Neural progenitor cell (in vitro differentiated cells): ENCODE data around the gene ZIC1. TPM values are rescaled to one million over a fixed set of nuclear protein-coding genes. Genes with fewer than 3 reads are reported as not detected.
A peak's percentile ranks its signal among the peaks of the same experiment; 100 is the strongest.

Experiments
- DNase-seq: peaks from one replicate; pipeline ENCODE4 v3.0.0-alpha.2; 2016; ENCODE audit warnings: low spot score
- H2AFZ ChIP-seq: fragments of 200-600 bp; sonication (generic); replicated peaks from 2 replicates; pipeline ENCODE4 v1.6.1; 2016; ENCODE audit warnings: antibody characterized with exemption
- H3F3A ChIP-seq: fragments of 200-600 bp; sonication (generic); 2 replicates; pipeline ENCODE4 v1.6.1; 2016; ENCODE audit warnings: antibody characterized with exemption, low read depth
- H3K27ac ChIP-seq: fragments of 200-600 bp; sonication (generic); 2 replicates; pipeline ENCODE4 v1.5.1; 2016; ENCODE audit warnings: mild to moderate bottlenecking
- H3K27me3 ChIP-seq: fragments of 200-600 bp; sonication (generic); 2 replicates; pipeline ENCODE4 v1.6.1; 2016; ENCODE audit warnings: mild to moderate bottlenecking, moderate library complexity
- H3K36me3 ChIP-seq: fragments of 200-600 bp; sonication (generic); 2 replicates; pipeline ENCODE4 v1.5.1; 2016
- H3K4me1 ChIP-seq: fragments of 200-600 bp; sonication (generic); 2 replicates; pipeline ENCODE4 v1.6.1; 2016; ENCODE audit warnings: mixed run types
- H3K4me2 ChIP-seq: fragments of 200-600 bp; sonication (generic); 2 replicates; pipeline ENCODE4 v1.6.1; 2016
- H3K4me3 ChIP-seq: fragments of 200-600 bp; sonication (generic); 2 replicates; pipeline ENCODE4 v1.5.1; 2016
- H3K79me2 ChIP-seq: fragments of 200-600 bp; sonication (generic); 2 replicates; pipeline ENCODE4 v1.6.1; 2016; ENCODE audit warnings: low read depth
- H3K9ac ChIP-seq: fragments of 200-600 bp; sonication (generic); 2 replicates; pipeline ENCODE4 v1.6.1; 2016
- H3K9me3 ChIP-seq: fragments of 200-600 bp; sonication (generic); 2 replicates; pipeline ENCODE4 v1.5.1; 2016; ENCODE audit warnings: low read depth
- H4K20me1 ChIP-seq: fragments of 200-600 bp; sonication (generic); 2 replicates; pipeline ENCODE4 v1.6.1; 2016; ENCODE audit warnings: low read depth
- H3K27ac Mint-ChIP-seq: 3 replicates; pipeline ENCODE4 v1.8.0; 2021; ENCODE audit warnings: mixed read lengths
- H3K27me3 Mint-ChIP-seq: 2 replicates; pipeline ENCODE4 v1.8.0; 2022; ENCODE audit warnings: low read depth, mild to moderate bottlenecking, inconsistent platforms, moderate library complexity, mixed read lengths; ENCODE audit not compliant: insufficient read depth
- H3K36me3 Mint-ChIP-seq: 3 replicates; pipeline ENCODE4 v1.8.0; 2021; ENCODE audit warnings: mixed read lengths
- H3K4me1 Mint-ChIP-seq: 3 replicates; pipeline ENCODE4 v1.8.0; 2021; ENCODE audit warnings: mixed read lengths
- H3K4me3 Mint-ChIP-seq: 3 replicates; pipeline ENCODE4 v1.8.0; 2021; ENCODE audit warnings: mild to moderate bottlenecking, moderate library complexity, mixed read lengths
- H3K9me3 Mint-ChIP-seq: 3 replicates; pipeline ENCODE4 v1.8.0; 2020; ENCODE audit warnings: mixed read lengths
- EZH2 ChIP-seq: fragments of 200-600 bp; sonication (generic); IDR thresholded peaks from 2 replicates; pipeline ENCODE4 v1.6.1; 2017; ENCODE audit warnings: antibody characterized with exemption, mild to moderate bottlenecking, moderate library complexity
- EZH2phosphoT487 ChIP-seq: fragments of 200-600 bp; sonication (generic); IDR thresholded peaks from 2 replicates; pipeline ENCODE4 v1.6.1; 2017; ENCODE audit warnings: antibody characterized with exemption
- total RNA-seq: library from RNA; depleted of rRNA; stranded (reverse); fragments of >200 nt; gene quantifications from 2 replicates; pipeline ENCODE4 v1.2.3, GENCODE V29; 2015; ENCODE audit warnings: low replicate concordance
- TF ChIP-seq, protein P1 (sequence below): fragments of 200-600 bp; sonication (generic); IDR thresholded peaks from 2 replicates; pipeline ENCODE4 v1.5.1; 2017; ENCODE audit warnings: antibody characterized with exemption, mild to moderate bottlenecking

ZIC1 gene
- total RNA-seq, 1 donor from 2014 or later: 0.56 TPM

DNA sequence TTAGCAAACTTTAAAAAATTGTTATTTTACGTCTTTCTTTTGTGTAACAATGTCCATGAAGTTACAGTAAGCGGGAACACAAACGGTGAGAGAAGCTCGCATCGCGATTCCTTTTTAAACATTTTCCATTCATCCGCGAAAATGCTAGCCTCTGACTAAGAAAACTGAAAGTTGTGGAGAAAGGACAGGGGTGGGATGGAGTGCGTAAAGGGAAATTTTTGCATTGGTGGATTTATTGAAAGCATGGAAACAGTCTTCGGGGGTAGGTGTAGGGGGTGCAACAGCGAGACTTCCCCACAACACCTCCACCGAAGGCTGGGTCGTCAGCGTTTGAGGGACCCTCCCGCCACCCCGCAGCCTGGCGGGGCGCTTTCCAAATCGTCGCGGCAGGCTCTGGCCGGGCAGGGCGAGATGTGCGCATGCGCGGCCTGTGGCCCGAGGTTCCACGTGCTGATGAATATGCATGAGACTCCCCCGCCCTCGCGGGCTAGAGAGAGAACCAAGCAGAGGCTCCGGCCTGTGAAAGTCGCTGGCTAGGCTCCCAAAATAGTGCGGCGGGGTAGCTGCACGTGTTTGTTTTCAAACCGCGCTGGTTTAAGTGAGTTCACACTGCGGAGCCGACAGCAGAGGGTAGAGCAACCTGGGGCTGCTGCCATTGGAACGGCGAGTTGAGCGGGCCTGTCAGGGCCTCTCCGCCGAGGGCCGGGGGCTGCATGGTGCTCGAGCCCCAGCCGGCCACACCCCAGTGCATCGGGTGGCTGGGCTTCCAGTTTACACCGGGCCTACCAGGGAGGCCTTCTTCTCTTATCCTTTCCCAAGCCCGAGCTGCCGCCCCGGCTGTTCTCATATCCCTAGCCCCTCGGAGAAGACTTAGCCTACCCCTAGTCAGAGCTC lies 9.9 kb downstream of the ZIC1 start:
- peaks cover 88% of the 10 kb centered on the region for H3K4me1 Mint-ChIP-seq

DNA sequence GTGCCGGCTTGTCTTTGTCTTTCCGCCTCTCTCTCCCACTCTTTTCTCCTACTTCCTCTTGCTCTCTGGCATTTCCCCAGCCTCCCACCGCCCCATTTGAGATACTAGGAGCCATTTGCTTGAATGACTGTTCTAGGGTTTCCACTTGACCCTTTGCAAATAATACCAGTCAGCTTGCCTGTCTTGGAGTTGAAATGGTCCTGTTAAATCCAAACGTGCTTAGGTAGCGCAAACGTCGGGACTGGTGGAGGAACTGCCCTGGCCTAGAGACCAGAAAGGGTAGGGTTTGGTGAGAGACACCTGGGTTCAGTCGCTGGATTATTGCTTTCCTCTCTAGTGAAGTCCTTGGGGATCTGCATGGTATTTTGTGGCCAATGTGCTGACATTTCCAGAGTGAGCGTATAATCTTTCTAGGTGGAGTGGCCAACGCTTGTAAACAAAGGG lies 10.6 kb downstream of the ZIC1 start:
- TF ChIP-seq, protein P1, sequence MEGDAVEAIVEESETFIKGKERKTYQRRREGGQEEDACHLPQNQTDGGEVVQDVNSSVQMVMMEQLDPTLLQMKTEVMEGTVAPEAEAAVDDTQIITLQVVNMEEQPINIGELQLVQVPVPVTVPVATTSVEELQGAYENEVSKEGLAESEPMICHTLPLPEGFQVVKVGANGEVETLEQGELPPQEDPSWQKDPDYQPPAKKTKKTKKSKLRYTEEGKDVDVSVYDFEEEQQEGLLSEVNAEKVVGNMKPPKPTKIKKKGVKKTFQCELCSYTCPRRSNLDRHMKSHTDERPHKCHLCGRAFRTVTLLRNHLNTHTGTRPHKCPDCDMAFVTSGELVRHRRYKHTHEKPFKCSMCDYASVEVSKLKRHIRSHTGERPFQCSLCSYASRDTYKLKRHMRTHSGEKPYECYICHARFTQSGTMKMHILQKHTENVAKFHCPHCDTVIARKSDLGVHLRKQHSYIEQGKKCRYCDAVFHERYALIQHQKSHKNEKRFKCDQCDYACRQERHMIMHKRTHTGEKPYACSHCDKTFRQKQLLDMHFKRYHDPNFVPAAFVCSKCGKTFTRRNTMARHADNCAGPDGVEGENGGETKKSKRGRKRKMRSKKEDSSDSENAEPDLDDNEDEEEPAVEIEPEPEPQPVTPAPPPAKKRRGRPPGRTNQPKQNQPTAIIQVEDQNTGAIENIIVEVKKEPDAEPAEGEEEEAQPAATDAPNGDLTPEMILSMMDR: no peak
- TF ChIP-seq EZH2 (peak; percentile 30), EZH2phosphoT487 (peak; percentile 2)
- Mint-ChIP-seq H3K27ac (peak overlapping the region; percentile 90), H3K36me3 (peaks cover 23% of the 10 kb centered on the region), H3K9me3 (no peaks in the 10 kb centered on the region), H3K27me3 (peaks cover 23% of the 10 kb centered on the region), H3K4me1 (peaks cover 86% of the 10 kb centered on the region), H3K4me3 (peak overlapping the region; percentile 99)
- Histone ChIP-seq H3K9me3 (no peaks in the 10 kb centered on the region), H3K4me1 (peaks cover 15% of the 10 kb centered on the region), H3K27me3 (peaks cover 100% of the 10 kb centered on the region), H3F3A (peaks cover 42% of the 10 kb centered on the region), H3K27ac (no peak overlapping the region), H3K36me3 (no peaks in the 10 kb centered on the region), H3K4me2 (peak overlapping the region; percentile 84), H3K4me3 (peak overlapping the region; percentile 44), H4K20me1 (peaks cover 77% of the 10 kb centered on the region), H3K9ac (no peak overlapping the region), H3K79me2 (no peaks in the 10 kb centered on the region), H2AFZ (no peak overlapping the region)
- DNase-seq: peak; percentile 17

More for the DNA sequence above, 9.9 kb downstream of the ZIC1 start:
- Histone ChIP-seq H3K9me3 (no peaks in the 10 kb centered on the region), H3K4me1 (peaks cover 8% of the 10 kb centered on the region), H3K27ac (no peak overlapping the region), H3K79me2 (no peaks in the 10 kb centered on the region), H2AFZ (peak overlapping the region; percentile 21), H3K4me2 (peak overlapping the region; percentile 84), H3K4me3 (peak overlapping the region; percentile 44), H3K9ac (no peak overlapping the region), H3K27me3 (peaks cover 100% of the 10 kb centered on the region), H4K20me1 (peaks cover 78% of the 10 kb centered on the region), H3K36me3 (no peaks in the 10 kb centered on the region), H3F3A (peaks cover 42% of the 10 kb centered on the region)
- H3K27me3 Mint-ChIP-seq: peaks cover 25% of the 10 kb centered on the region
- no peaks in the 10 kb centered on the region for H3K9me3 Mint-ChIP-seq
- peak overlapping the region; percentile 99 for H3K4me3 Mint-ChIP-seq
- H3K36me3 Mint-ChIP-seq: peaks cover 30% of the 10 kb centered on the region
- peak overlapping the region; percentile 90 for H3K27ac Mint-ChIP-seq
- peak; percentile 97 for DNase-seq
- TF ChIP-seq EZH2 (peak; percentile 15), EZH2phosphoT487 (peak; percentile 12)
- TF ChIP-seq, protein P1: no peak

DNA sequence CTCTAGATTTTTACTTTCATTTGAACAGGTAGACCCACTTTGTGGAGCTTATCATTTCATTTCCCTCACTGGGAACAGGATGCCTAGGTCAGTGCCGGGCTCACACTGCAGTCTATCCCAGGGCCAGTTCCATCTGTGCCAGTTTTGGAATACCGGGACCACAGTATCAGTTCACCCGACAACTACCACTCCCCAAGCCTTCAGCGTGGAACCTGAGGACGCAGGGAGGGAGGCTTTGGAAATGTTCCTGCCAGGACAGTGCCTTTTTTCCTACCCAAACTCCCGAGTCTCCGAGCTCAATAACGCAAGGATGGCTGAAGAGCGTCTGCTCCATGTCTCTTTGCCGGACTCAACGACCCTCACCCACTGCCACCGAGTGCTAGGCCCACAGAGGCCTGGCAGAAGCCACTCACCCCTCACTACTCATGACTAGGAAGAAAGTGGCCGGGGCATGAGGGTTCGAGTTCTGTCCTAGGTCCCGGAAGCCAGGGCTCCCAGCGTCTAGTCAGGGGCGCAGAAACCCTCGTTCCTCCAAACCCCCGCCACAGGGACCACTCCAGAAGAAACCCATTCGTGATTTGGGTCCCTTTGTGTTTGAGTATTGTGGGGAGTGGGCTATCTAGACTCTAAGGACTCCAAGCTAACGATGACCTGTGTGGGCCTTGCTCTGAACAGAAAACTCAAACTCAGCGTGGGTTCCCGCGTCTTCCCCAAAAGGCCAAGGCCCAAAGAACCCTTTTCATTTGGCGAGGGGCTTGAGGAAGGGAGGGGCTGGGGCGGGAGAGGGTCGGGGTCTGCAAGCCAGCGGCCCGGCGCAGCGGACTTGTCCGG lies 11.4 kb downstream of the ZIC1 start:
- Histone ChIP-seq H2AFZ (no peak overlapping the region), H3K4me3 (peak overlapping the region; percentile 52), H3K27ac (no peak overlapping the region), H3K4me1 (peaks cover 17% of the 10 kb centered on the region), H4K20me1 (peaks cover 74% of the 10 kb centered on the region), H3K79me2 (no peaks in the 10 kb centered on the region), H3K27me3 (peaks cover 100% of the 10 kb centered on the region), H3K4me2 (peak overlapping the region; percentile 85), H3K36me3 (no peaks in the 10 kb centered on the region), H3K9ac (no peak overlapping the region), H3F3A (peaks cover 37% of the 10 kb centered on the region), H3K9me3 (no peaks in the 10 kb centered on the region)
- DNase-seq: peak; percentile 15
- peak; percentile 71 for TF ChIP-seq EZH2phosphoT487
- TF ChIP-seq, protein P1: no peak
- TF ChIP-seq EZH2: peak; percentile 25
- peaks cover 16% of the 10 kb centered on the region for H3K36me3 Mint-ChIP-seq
- H3K27me3 Mint-ChIP-seq: peaks cover 21% of the 10 kb centered on the region
- H3K4me3 Mint-ChIP-seq: peak overlapping the region; percentile 99
- H3K9me3 Mint-ChIP-seq: no peaks in the 10 kb centered on the region
- peak overlapping the region; percentile 90 for H3K27ac Mint-ChIP-seq
- peaks cover 86% of the 10 kb centered on the region for H3K4me1 Mint-ChIP-seq
